Stimulated activated CD8-positive, alpha-beta memory T cell treated with anti-CD3 and anti-CD28 coated beads, Interleukin-15, amount 100 ng/mL, for 24 hours (primary cell): ENCODE data around the gene NOM1.

ENCODE experiments used
- DNase-seq: peaks from one replicate; pipeline ENCODE4 v3.0.0-alpha.2; 2020; ENCODE audit warnings: low read depth

NOM1 gene

GRCh38 chr7:157017603-157018327, 68.3 kb downstream of the NOM1 start:
- no peak for DNase-seq

GRCh38 chr7:157018328-157018996, 69.0 kb downstream of the NOM1 start:
- no peak for DNase-seq

GRCh38 chr7:157018997-157019608, 69.6 kb downstream of the NOM1 start:
- DNase-seq, result no peak

- no peak for DNase-seq
Observed at GRCh38 chr7:157019718-157020451, 70.4 kb downstream of the NOM1 start.

- no peak for DNase-seq
Observed at GRCh38 chr7:157020514-157021070, 71.1 kb downstream of the NOM1 start.

- no peak for DNase-seq
Observed at GRCh38 chr7:157021071-157021870, 71.8 kb downstream of the NOM1 start.

- no peak for DNase-seq
Observed at GRCh38 chr7:157021871-157022680, 72.6 kb downstream of the NOM1 start.
